Measurements from ENCODE around the gene LILRA2. TPM values are rescaled to one million over a fixed set of nuclear protein-coding genes. Genes with fewer than 3 reads are reported as not detected.

LILRA2 gene
- polyA plus RNA-seq, 4 donors: 0.34 to 1.1 (median 1.1) TPM; not detected in 1

DNA sequence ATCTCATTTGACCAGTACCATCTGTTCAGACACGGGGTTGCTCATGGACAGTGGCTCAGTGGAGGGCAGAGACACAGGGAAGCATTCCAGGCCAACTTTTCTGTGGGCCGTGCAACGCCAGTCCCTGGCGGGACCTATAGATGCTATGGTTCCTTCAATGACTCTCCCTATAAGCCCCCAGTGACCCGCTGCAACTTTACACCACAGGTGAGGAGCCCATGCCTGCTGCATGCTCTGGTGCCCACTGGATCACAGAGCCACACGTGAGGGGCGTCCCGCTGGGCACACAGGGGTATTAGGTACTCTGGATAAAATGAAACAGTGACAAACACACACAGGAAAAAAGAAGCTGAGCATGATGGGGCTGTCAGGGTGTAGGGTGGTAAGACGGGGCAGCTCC is 36.6 kb upstream of the LILRA2 start:
- Histone ChIP-seq H3K4me1 (ENCODE audit: control insufficient read depth in 3 of 3, insufficient read depth in 2 of 3, low read depth in 1 of 3, low read length in 2 of 3) (no peaks in the 10 kb centered on the region), H3K9me3 (ENCODE audit: control insufficient read depth in 2 of 2, insufficient read depth in 1 of 2, low read depth in 1 of 2, low read length in 1 of 2) (peaks cover 0 to 2% of the 10 kb centered on the region in 2 donors), H3K27ac (ENCODE audit: low read depth in 1 of 3, low read length in 2 of 3) (no peak overlapping the region), H3K27me3 (ENCODE audit: control insufficient read depth in 3 of 3, insufficient read depth in 3 of 3, low read length in 3 of 3) (peaks cover 0 to 7% (median 0%) of the 10 kb centered on the region in 3 donors), H3K4me3 (ENCODE audit: low read depth in 1 of 3, low read length in 3 of 3) (no peak overlapping the region), H3K36me3 (ENCODE audit: control insufficient read depth in 3 of 3, insufficient read depth in 2 of 3, low read depth in 1 of 3, low read length in 3 of 3) (no peaks in the 10 kb centered on the region)
- DNase-seq (no peak), FAIRE-seq (no peak)
- 73 to 86% (median 78%) methylated on average over 9 of the region's 9 CpGs for WGBS, 3 donors

DNA sequence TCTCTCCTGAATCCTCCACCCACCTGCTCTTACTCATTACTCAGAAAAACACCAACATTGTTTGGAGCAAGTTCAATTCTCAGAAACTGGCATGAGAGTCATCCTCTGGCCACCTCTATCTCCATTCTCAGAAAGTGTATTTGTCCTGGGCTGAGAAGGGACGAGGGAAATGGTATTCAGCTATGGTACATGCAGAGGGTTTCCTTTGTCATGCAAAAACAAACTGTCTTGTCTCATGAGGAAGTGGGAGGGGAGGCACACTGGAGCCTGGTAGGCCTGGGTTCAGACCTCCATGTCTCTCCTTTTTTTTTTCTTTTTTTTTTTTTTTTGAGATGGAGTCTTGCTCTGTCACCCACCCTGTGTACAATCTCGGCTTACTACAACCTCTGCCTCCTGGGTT is 31.9 kb upstream of the LILRA2 start:
- Histone ChIP-seq H3K36me3 (ENCODE audit: control insufficient read depth in 3 of 3, insufficient read depth in 2 of 3, low read depth in 1 of 3, low read length in 3 of 3) (no peaks in the 10 kb centered on the region), H3K9me3 (ENCODE audit: control insufficient read depth in 2 of 2, insufficient read depth in 1 of 2, low read depth in 1 of 2, low read length in 1 of 2) (no peaks in the 10 kb centered on the region), H3K27me3 (ENCODE audit: control insufficient read depth in 3 of 3, insufficient read depth in 3 of 3, low read length in 3 of 3) (no peaks in the 10 kb centered on the region), H3K4me3 (ENCODE audit: low read depth in 1 of 3, low read length in 3 of 3) (no peak overlapping the region), H3K27ac (ENCODE audit: low read depth in 1 of 3, low read length in 2 of 3) (no peak overlapping the region), H3K4me1 (ENCODE audit: control insufficient read depth in 3 of 3, insufficient read depth in 2 of 3, low read depth in 1 of 3, low read length in 2 of 3) (no peaks in the 10 kb centered on the region)
- WGBS, 3 donors: 43 to 50% (median 48%) methylated on average over 2 of the region's 2 CpGs
- DNase-seq: no peak
- no peak for FAIRE-seq

DNA sequence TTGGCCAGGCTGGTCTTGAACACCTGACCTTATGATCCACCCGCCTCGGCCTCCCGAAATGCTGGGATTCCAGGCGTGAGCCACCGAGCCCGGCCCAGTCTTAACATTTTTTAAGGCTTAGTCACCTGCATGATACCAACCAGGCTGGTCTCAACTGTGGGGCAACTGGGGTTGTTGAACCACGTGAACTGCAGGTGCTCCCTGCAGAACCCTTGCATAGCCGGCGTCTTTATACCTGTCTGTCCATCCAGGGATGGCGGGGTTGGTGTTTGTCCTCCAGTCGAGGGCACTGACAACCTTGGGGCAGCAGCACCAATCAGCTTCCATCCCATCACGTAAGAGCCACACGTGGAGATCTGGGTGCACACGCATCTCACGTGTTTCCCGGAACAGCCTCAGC is 24.8 kb upstream of the LILRA2 start:
- Histone ChIP-seq H3K9me3 (ENCODE audit: control insufficient read depth in 2 of 2, insufficient read depth in 1 of 2, low read depth in 1 of 2, low read length in 1 of 2) (peaks cover 0 to 3% of the 10 kb centered on the region in 2 donors), H3K36me3 (ENCODE audit: control insufficient read depth in 3 of 3, insufficient read depth in 2 of 3, low read depth in 1 of 3, low read length in 3 of 3) (no peaks in the 10 kb centered on the region), H3K27me3 (ENCODE audit: control insufficient read depth in 3 of 3, insufficient read depth in 3 of 3, low read length in 3 of 3) (no peaks in the 10 kb centered on the region), H3K27ac (ENCODE audit: low read depth in 1 of 3, low read length in 2 of 3) (no peak overlapping the region), H3K4me3 (ENCODE audit: low read depth in 1 of 3, low read length in 3 of 3) (no peak overlapping the region), H3K4me1 (ENCODE audit: control insufficient read depth in 3 of 3, insufficient read depth in 2 of 3, low read depth in 1 of 3, low read length in 2 of 3) (no peaks in the 10 kb centered on the region)
- WGBS, 3 donors: 81 to 86% (median 85%) methylated on average over 16 of the region's 16 CpGs
- no peak for FAIRE-seq
- no peak for DNase-seq

DNA sequence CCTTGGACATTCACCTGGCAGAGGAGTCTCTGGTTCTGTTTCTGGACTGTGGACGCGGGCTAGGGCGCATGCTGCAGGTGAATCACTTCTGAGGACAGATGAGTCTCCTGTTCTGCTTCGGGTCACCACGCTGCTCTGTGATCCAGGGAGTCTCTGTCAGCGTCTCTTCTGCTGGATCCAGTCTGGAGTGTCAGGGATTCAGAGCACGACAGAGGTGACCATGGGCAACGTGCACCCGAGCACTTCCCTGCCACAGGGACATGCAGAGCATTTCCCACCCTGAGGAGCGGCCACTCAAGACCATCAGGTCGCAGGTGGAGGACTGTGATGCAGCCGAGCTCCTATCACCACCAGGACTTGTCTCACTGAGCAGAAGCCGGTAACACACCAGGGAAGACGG is 24.4 kb upstream of the LILRA2 start:
- Histone ChIP-seq H3K27ac (ENCODE audit: low read depth in 1 of 3, low read length in 2 of 3) (no peak overlapping the region), H3K36me3 (ENCODE audit: control insufficient read depth in 3 of 3, insufficient read depth in 2 of 3, low read depth in 1 of 3, low read length in 3 of 3) (no peaks in the 10 kb centered on the region), H3K27me3 (ENCODE audit: control insufficient read depth in 3 of 3, insufficient read depth in 3 of 3, low read length in 3 of 3) (no peaks in the 10 kb centered on the region), H3K4me1 (ENCODE audit: control insufficient read depth in 3 of 3, insufficient read depth in 2 of 3, low read depth in 1 of 3, low read length in 2 of 3) (no peaks in the 10 kb centered on the region), H3K4me3 (ENCODE audit: low read depth in 1 of 3, low read length in 3 of 3) (no peak overlapping the region), H3K9me3 (ENCODE audit: control insufficient read depth in 2 of 2, insufficient read depth in 1 of 2, low read depth in 1 of 2, low read length in 1 of 2) (peaks cover 0 to 3% of the 10 kb centered on the region in 2 donors)
- FAIRE-seq (no peak), DNase-seq (no peak)
- 75 to 78% (median 77%) methylated on average over 14 of the region's 14 CpGs for WGBS, 3 donors

DNA sequence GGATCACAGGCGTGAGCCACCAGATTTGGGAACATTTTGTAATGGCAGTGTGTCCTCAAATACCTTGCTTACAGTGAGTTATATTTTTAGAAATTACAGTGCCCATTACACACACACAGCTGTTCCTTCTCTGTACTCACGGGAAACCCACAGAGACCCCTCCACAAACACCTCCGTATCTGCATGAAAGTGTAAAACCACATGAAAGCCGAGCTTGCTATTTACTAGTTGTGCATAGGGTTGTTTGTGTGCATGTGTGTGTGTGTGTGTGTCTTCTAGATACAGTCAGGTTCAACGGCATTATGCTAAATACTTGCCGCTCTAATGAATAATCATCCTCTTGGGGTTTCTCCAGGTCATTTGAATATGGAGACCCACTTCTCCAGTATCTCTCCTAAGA is 22.3 kb upstream of the LILRA2 start:
- peaks cover 0 to 3% of the 10 kb centered on the region in 2 donors for H3K9me3 ChIP-seq (ENCODE audit: control insufficient read depth in 2 of 2, insufficient read depth in 1 of 2, low read depth in 1 of 2, low read length in 1 of 2)
- FAIRE-seq: no peak
- 64 to 78% (median 70%) methylated on average over 6 of the region's 6 CpGs for WGBS, 3 donors
- H3K27ac ChIP-seq (ENCODE audit: low read depth in 1 of 3, low read length in 2 of 3): no peak overlapping the region
- no peaks in the 10 kb centered on the region for H3K4me1 ChIP-seq (ENCODE audit: control insufficient read depth in 3 of 3, insufficient read depth in 2 of 3, low read depth in 1 of 3, low read length in 2 of 3)
- H3K4me3 ChIP-seq (ENCODE audit: low read depth in 1 of 3, low read length in 3 of 3): no peak overlapping the region
- H3K36me3 ChIP-seq (ENCODE audit: control insufficient read depth in 3 of 3, insufficient read depth in 2 of 3, low read depth in 1 of 3, low read length in 3 of 3): no peaks in the 10 kb centered on the region
- H3K27me3 ChIP-seq (ENCODE audit: control insufficient read depth in 3 of 3, insufficient read depth in 3 of 3, low read length in 3 of 3): no peaks in the 10 kb centered on the region
- no peak for DNase-seq

DNA sequence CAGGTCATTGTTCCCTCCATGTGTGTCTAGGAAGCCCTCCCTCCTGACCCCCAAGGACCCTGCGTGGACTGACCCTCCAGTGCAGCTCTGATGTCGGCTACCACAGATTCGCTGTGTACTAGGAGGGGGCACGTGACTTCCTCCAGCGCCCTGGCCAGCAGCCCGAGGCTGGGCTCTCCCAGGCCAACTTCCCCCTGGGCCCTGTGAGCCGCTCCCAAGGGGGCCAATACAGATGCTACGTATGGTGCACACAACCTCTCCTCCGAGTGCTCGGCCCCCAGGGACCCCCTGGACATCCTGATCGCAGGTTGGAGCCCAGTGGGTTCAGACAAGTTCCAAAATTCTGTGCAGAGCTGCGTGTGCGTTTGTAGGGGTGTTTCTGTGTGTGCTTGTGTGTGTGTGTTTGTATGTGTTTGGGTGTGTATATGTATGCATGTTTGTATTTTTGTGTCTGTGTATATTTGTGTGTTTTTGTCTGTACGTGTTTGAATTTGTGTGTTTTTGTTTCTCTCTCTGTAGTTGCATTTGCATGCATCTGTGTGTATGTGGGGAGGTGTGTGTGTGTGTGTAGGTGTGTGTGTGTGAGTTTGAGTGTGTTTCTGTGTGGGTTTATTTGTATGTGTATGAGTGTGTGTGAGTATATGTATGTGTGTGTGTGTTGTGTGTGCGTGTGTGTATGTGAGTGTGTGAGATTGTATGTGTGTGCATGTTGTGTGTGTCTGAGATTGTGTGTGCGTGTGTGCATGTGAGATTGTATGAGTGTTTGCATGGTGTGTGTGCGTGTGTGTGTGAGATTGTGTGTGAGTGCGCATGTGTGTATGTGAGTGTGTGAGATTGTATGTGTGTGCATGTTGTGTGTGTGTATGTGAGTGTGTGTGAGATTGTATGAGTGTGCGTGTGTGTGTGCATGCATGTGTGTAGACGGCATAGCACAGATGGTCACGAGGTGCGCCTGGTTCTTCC is 21.4 kb upstream of the LILRA2 start:
- Histone ChIP-seq H3K4me1 (ENCODE audit: control insufficient read depth in 3 of 3, insufficient read depth in 2 of 3, low read depth in 1 of 3, low read length in 2 of 3) (no peaks in the 10 kb centered on the region), H3K36me3 (ENCODE audit: control insufficient read depth in 3 of 3, insufficient read depth in 2 of 3, low read depth in 1 of 3, low read length in 3 of 3) (no peaks in the 10 kb centered on the region), H3K9me3 (ENCODE audit: control insufficient read depth in 2 of 2, insufficient read depth in 1 of 2, low read depth in 1 of 2, low read length in 1 of 2) (peaks cover 0 to 3% of the 10 kb centered on the region in 2 donors), H3K27me3 (ENCODE audit: control insufficient read depth in 3 of 3, insufficient read depth in 3 of 3, low read length in 3 of 3) (no peaks in the 10 kb centered on the region), H3K4me3 (ENCODE audit: low read depth in 1 of 3, low read length in 3 of 3) (no peak overlapping the region), H3K27ac (ENCODE audit: low read depth in 1 of 3, low read length in 2 of 3) (no peak overlapping the region)
- DNase-seq: no peak
- no peak for FAIRE-seq
- WGBS, 3 donors: 79 to 86% (median 79%) methylated on average over 22 of the region's 22 CpGs

DNA sequence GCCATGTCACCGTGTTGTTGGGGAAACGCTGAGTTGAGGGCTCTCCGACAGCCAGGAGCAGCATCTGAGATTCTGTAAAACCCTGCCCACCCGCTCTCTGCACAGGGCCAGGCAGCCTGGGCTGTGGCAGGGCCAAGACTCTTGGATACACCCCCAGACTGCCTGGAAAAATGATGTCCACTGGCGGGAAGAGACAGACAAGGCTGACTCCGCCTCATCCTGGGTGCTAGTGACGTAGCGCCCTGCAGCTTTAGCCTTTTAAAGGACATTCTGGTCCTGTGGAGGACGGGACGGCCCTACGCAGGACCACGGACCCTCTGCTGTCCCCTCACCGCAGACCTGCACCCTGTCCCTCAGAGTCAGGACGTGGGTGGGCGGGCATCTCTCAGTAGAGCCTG is 20.7 kb upstream of the LILRA2 start:
- peaks cover 0 to 3% of the 10 kb centered on the region in 2 donors for H3K9me3 ChIP-seq (ENCODE audit: control insufficient read depth in 2 of 2, insufficient read depth in 1 of 2, low read depth in 1 of 2, low read length in 1 of 2)
- H3K27ac ChIP-seq (ENCODE audit: low read depth in 1 of 3, low read length in 2 of 3): no peak overlapping the region
- no peak for DNase-seq
- no peaks in the 10 kb centered on the region for H3K36me3 ChIP-seq (ENCODE audit: control insufficient read depth in 3 of 3, insufficient read depth in 2 of 3, low read depth in 1 of 3, low read length in 3 of 3)
- no peak for FAIRE-seq
- no peak overlapping the region for H3K4me3 ChIP-seq (ENCODE audit: low read depth in 1 of 3, low read length in 3 of 3)
- 84 to 90% (median 89%) methylated on average over 15 of the region's 15 CpGs for WGBS, 3 donors
- no peaks in the 10 kb centered on the region for H3K4me1 ChIP-seq (ENCODE audit: control insufficient read depth in 3 of 3, insufficient read depth in 2 of 3, low read depth in 1 of 3, low read length in 2 of 3)
- no peaks in the 10 kb centered on the region for H3K27me3 ChIP-seq (ENCODE audit: control insufficient read depth in 3 of 3, insufficient read depth in 3 of 3, low read length in 3 of 3)

DNA sequence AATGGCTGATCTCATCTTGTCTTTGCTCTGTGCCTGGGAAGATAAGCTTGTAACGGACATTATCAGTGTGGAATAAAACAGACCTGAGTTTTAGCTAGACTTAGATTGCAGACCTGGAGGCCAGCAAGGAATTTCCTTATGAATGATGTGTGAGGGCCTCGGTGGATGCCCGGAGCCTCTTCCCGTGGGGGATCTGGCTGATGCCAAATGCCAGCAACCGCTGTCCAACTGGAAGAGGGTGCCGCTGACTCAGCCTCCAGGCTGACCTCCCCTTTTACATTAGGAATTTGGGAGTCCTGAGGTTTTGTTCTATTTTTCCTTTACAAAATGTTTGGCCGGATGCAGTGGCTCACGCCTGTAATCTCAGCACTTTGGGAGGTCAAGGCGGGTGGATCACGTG is 19.6 kb upstream of the LILRA2 start:
- Histone ChIP-seq H3K4me1 (ENCODE audit: control insufficient read depth in 3 of 3, insufficient read depth in 2 of 3, low read depth in 1 of 3, low read length in 2 of 3) (no peaks in the 10 kb centered on the region), H3K27me3 (ENCODE audit: control insufficient read depth in 3 of 3, insufficient read depth in 3 of 3, low read length in 3 of 3) (no peaks in the 10 kb centered on the region), H3K27ac (ENCODE audit: low read depth in 1 of 3, low read length in 2 of 3) (no peak overlapping the region), H3K9me3 (ENCODE audit: control insufficient read depth in 2 of 2, insufficient read depth in 1 of 2, low read depth in 1 of 2, low read length in 1 of 2) (peaks cover 0 to 3% of the 10 kb centered on the region in 2 donors), H3K4me3 (ENCODE audit: low read depth in 1 of 3, low read length in 3 of 3) (no peak overlapping the region), H3K36me3 (ENCODE audit: control insufficient read depth in 3 of 3, insufficient read depth in 2 of 3, low read depth in 1 of 3, low read length in 3 of 3) (no peaks in the 10 kb centered on the region)
- FAIRE-seq (no peak), DNase-seq (no peak)
- WGBS, 3 donors: 62 to 79% (median 76%) methylated on average over 10 of the region's 10 CpGs
